ENCODE measurements around the gene SUN1.

SUN1 gene

GRCh38 chr7:876077-876971 is 44.0 kb downstream of the SUN1 start, which contains the start of gene GET4:
Gene GET4, plus strand, starts transcription at chr7:876554. Its CDS starts 92 bp downstream, at chr7:876646.
- no peaks in the 10 kb centered on the region for H3K27me3 Mint-ChIP-seq
- peak within 1 kb of the TSS; percentile 97 for H3K4me3 Mint-ChIP-seq
- H3K27ac Mint-ChIP-seq: peak within 1 kb of the TSS; percentile 93
- CTCF ChIA-PET: interaction anchor here (1.2 to 6.4 kb wide), 4 partner anchors 40 to 554 kb away, joined by 3 to 89 read pairs (median 8); no protein-coding TSS in a partner anchor
- H3K9me3 Mint-ChIP-seq: no peaks in the 10 kb centered on the region
- H3K36me3 Mint-ChIP-seq: peaks cover 28% of the 10 kb centered on the region
- H3K4me1 Mint-ChIP-seq: peaks cover 34% of the 10 kb centered on the region
- peak; percentile 96 for DNase-seq

- no peak for DNase-seq
- peak overlapping the region; percentile 93 for H3K27ac Mint-ChIP-seq
- H3K4me3 Mint-ChIP-seq: peak overlapping the region; percentile 97
- no peaks in the 10 kb centered on the region for H3K9me3 Mint-ChIP-seq
- H3K36me3 Mint-ChIP-seq: peaks cover 29% of the 10 kb centered on the region
- no peaks in the 10 kb centered on the region for H3K27me3 Mint-ChIP-seq
- H3K4me1 Mint-ChIP-seq: peaks cover 34% of the 10 kb centered on the region
- CTCF ChIA-PET: no interaction called here
Measured at GRCh38 chr7:876972-877311, 44.7 kb downstream of the SUN1 start.

GRCh38 chr7:877312-878232 is 45.3 kb downstream of the SUN1 start:
- CTCF ChIA-PET: no interaction called here
- Mint-ChIP-seq H3K4me3 (peak overlapping the region; percentile 97), H3K4me1 (peaks cover 34% of the 10 kb centered on the region)

GRCh38 chr7:879093-879492 is 46.8 kb downstream of the SUN1 start:
- Mint-ChIP-seq H3K4me1 (peaks cover 21% of the 10 kb centered on the region), H3K27ac (no peak overlapping the region), H3K4me3 (peak overlapping the region; percentile 36), H3K27me3 (no peaks in the 10 kb centered on the region), H3K9me3 (no peaks in the 10 kb centered on the region), H3K36me3 (peaks cover 14% of the 10 kb centered on the region)
- CTCF ChIA-PET: no interaction called here
- no peak for DNase-seq

More at GRCh38 chr7:877312-878232, 45.3 kb downstream of the SUN1 start:
- peak; percentile 53 for DNase-seq
- Mint-ChIP-seq H3K27ac (peak overlapping the region; percentile 93), H3K27me3 (no peaks in the 10 kb centered on the region), H3K9me3 (no peaks in the 10 kb centered on the region), H3K36me3 (peaks cover 24% of the 10 kb centered on the region)

- CTCF ChIA-PET: interaction anchor here (1.3 kb wide), 1 partner anchor 615 kb away, joined by 3 read pairs; no protein-coding TSS in a partner anchor
- Mint-ChIP-seq H3K36me3 (peaks cover 14% of the 10 kb centered on the region), H3K4me3 (no peak overlapping the region), H3K4me1 (peaks cover 21% of the 10 kb centered on the region), H3K27me3 (no peaks in the 10 kb centered on the region), H3K27ac (no peak overlapping the region), H3K9me3 (no peaks in the 10 kb centered on the region)
- DNase-seq: no peak
Measured at GRCh38 chr7:879706-880105, 47.4 kb downstream of the SUN1 start.

- Mint-ChIP-seq H3K36me3 (peaks cover 14% of the 10 kb centered on the region), H3K4me3 (no peak overlapping the region), H3K4me1 (peaks cover 18% of the 10 kb centered on the region), H3K9me3 (no peaks in the 10 kb centered on the region), H3K27ac (no peak overlapping the region), H3K27me3 (no peaks in the 10 kb centered on the region)
- DNase-seq: no peak
- CTCF ChIA-PET: interaction anchor here (1.3 kb wide), 1 partner anchor 616 kb away, joined by 3 read pairs; no protein-coding TSS in a partner anchor
Measured at GRCh38 chr7:880450-880849, 48.2 kb downstream of the SUN1 start.

GRCh38 chr7:881441-882234 is 49.4 kb downstream of the SUN1 start:
- DNase-seq: no peak
- Mint-ChIP-seq H3K9me3 (no peaks in the 10 kb centered on the region), H3K4me3 (no peak overlapping the region), H3K36me3 (peaks cover 14% of the 10 kb centered on the region), H3K27ac (no peak overlapping the region), H3K4me1 (peaks cover 18% of the 10 kb centered on the region), H3K27me3 (no peaks in the 10 kb centered on the region)
- CTCF ChIA-PET: no interaction called here

- peaks cover 18% of the 10 kb centered on the region for H3K4me1 Mint-ChIP-seq
- CTCF ChIA-PET: no interaction called here
- no peaks in the 10 kb centered on the region for H3K9me3 Mint-ChIP-seq
- no peak overlapping the region for H3K4me3 Mint-ChIP-seq
- peaks cover 14% of the 10 kb centered on the region for H3K36me3 Mint-ChIP-seq
- H3K27ac Mint-ChIP-seq: no peak overlapping the region
- DNase-seq: no peak
- no peaks in the 10 kb centered on the region for H3K27me3 Mint-ChIP-seq
Measured at GRCh38 chr7:882336-883035, 50.2 kb downstream of the SUN1 start.

- no peaks in the 10 kb centered on the region for H3K9me3 Mint-ChIP-seq
- H3K36me3 Mint-ChIP-seq: peaks cover 14% of the 10 kb centered on the region
- no peak overlapping the region for H3K27ac Mint-ChIP-seq
- no peak overlapping the region for H3K4me3 Mint-ChIP-seq
- no peaks in the 10 kb centered on the region for H3K27me3 Mint-ChIP-seq
- peaks cover 13% of the 10 kb centered on the region for H3K4me1 Mint-ChIP-seq
- CTCF ChIA-PET: interaction anchor here (1.1 kb wide), 1 partner anchor 25 kb away, joined by 3 read pairs; no protein-coding TSS in a partner anchor
- DNase-seq: no peak
Measured at GRCh38 chr7:883055-884021, 51.1 kb downstream of the SUN1 start.

GRCh38 chr7:884191-885003 is 52.1 kb downstream of the SUN1 start:
- CTCF ChIA-PET: interaction anchor here (1.1 kb wide), 1 partner anchor 24 kb away, joined by 3 read pairs; no protein-coding TSS in a partner anchor
- H3K9me3 Mint-ChIP-seq: no peaks in the 10 kb centered on the region
- H3K4me1 Mint-ChIP-seq: peaks cover 4% of the 10 kb centered on the region

GRCh38 chr7:885261-885892 is 53.1 kb downstream of the SUN1 start:
- CTCF ChIA-PET: no interaction called here
- H3K4me1 Mint-ChIP-seq: peaks cover 3% of the 10 kb centered on the region
- no peak overlapping the region for H3K4me3 Mint-ChIP-seq
- H3K27ac Mint-ChIP-seq: no peak overlapping the region
- H3K9me3 Mint-ChIP-seq: no peaks in the 10 kb centered on the region
- no peak for DNase-seq
- H3K36me3 Mint-ChIP-seq: peaks cover 11% of the 10 kb centered on the region
- no peaks in the 10 kb centered on the region for H3K27me3 Mint-ChIP-seq

More at GRCh38 chr7:884191-885003, 52.1 kb downstream of the SUN1 start:
- no peak for DNase-seq
- H3K36me3 Mint-ChIP-seq: peaks cover 13% of the 10 kb centered on the region
- no peak overlapping the region for H3K27ac Mint-ChIP-seq
- no peaks in the 10 kb centered on the region for H3K27me3 Mint-ChIP-seq
- no peak overlapping the region for H3K4me3 Mint-ChIP-seq
